ENCODE measurements around the gene PLEKHJ1. TPM values are rescaled to one million over a fixed set of nuclear protein-coding genes. Genes with fewer than 3 reads are reported as not detected.
A peak's percentile ranks its signal among the peaks of the same experiment; 100 is the strongest.

The PLEKHJ1 gene
- total and polyA plus RNA-seq, 2 of the 13 experiments (the other 11 are each of a cell fraction or from before 2014, with no cell fraction given): 70.5 to 130 TPM

- no peak overlapping the region for H2AFZ ChIP-seq (ENCODE audit: low read length)
- H3K36me3 ChIP-seq (replicated peaks in 1 of 2; ENCODE audit: control insufficient read depth in 1 of 2, insufficient read depth in 2 of 2, low read length in 2 of 2): peaks cover 30 to 65% of the 10 kb centered on the region in 2 experiments; a peak in 4 of 5 replicates
- H3K4me2 ChIP-seq (ENCODE audit: low read depth, low read length): no peak overlapping the region
- TF ChIP-seq ZFP1 (CRISPR knock-in tag; IDR thresholded peaks at IDR 0.05) (no peak), AGO2 (optimal IDR thresholded peaks at IDR 0.05; ENCODE audit: low read depth, low read length) (peak; percentile 46), RBM22 (optimal IDR thresholded peaks at IDR 0.05; ENCODE audit: low read length) (peak; percentile 48)
- in situ Hi-C loops (cut with HindIII; ENCODE audit: extremely low pct_ligation_motif_present, low pct_unique_long_range_greater_than_20kb) (no loop called here), intact Hi-C loops (cut with micrococcal nuclease; ENCODE audit: unreplicated experiment) (no loop called here)
- no peaks in the 10 kb centered on the region for H3K9me3 ChIP-seq (ENCODE audit: low read length)
- no peak overlapping the region for H3K4me3 ChIP-seq (replicated peaks in 1 of 3; ENCODE audit: insufficient read depth in 1 of 3, low read depth in 2 of 3, low read length in 3 of 3)
- no peak overlapping the region for H3K27ac ChIP-seq (ENCODE audit: extremely low read length, insufficient read depth, low read length)
- H3K9ac ChIP-seq (ENCODE audit: insufficient read depth, low read depth, low read length): no peak overlapping the region
- no peaks in the 10 kb centered on the region for H3K4me1 ChIP-seq (ENCODE audit: insufficient read depth, low read length)
- 98% methylated on average over 14 of the region's 14 CpGs for WGBS (ENCODE audit: low lambda C conversion rate)
- ChIA-PET CTCF (ENCODE audit: low intra/inter-chr PET ratio, low total read pairs) (no interaction called here), POLR2A (no interaction called here)
- DNase-seq (ENCODE audit: low spot score) (no peak), ATAC-seq (no peak), FAIRE-seq (no peak)
- BruUV-seq (replicated peaks): no TSS peak
- H4K20me1 ChIP-seq (ENCODE audit: insufficient read depth, low read length): no peaks in the 10 kb centered on the region
- no peaks in the 10 kb centered on the region for H3K27me3 ChIP-seq (ENCODE audit: control insufficient read depth in 1 of 2, insufficient read depth in 2 of 2, low read length in 2 of 2)
- H3K79me2 ChIP-seq (ENCODE audit: insufficient read depth, low read length): no peaks in the 10 kb centered on the region
Observed at GRCh38 chr19:2223959-2224358, 12.2 kb downstream of the PLEKHJ1 start.

DNA sequence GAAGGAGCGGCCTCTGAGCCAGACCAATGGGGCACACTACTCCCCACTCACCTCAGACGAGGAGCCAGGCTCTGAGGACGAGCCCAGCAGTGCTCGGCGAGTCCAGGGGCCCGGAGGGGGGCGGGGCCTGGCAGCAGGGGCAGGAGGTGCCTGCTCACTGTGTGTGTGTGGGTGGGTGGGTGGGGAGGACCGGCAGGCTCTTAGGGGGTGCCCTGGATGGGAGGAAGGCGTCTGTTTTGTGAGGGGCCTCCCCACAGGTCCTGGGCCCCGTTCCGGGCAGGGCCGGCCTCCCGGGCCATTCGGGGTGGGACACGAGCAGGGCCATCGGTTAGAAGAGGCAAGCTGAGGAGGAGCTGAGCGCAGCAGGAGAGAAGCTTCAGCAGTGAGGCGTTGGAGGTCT, 12.7 kb downstream of the PLEKHJ1 start:
- TF ChIP-seq CSRNP1 (CRISPR knock-in tag; IDR thresholded peaks at IDR 0.05): no peak
- no peak for TF ChIP-seq ZNF746 (CRISPR knock-in tag; IDR thresholded peaks at IDR 0.05)
- TF ChIP-seq ETS1 (CRISPR knock-in tag; IDR thresholded peaks at IDR 0.05): no peak
- TF ChIP-seq CBX2 (IDR thresholded peaks at IDR 0.05; ENCODE audit: low read depth, low read length): no peak
- TF ChIP-seq CBX2 (CRISPR knock-in tag; IDR thresholded peaks at IDR 0.05; ENCODE audit: low read depth): no peak
- TF ChIP-seq TP53 (CRISPR knock-in tag; conservative IDR thresholded peaks at IDR 0.05): no peak
- H3K9me3 ChIP-seq (ENCODE audit: low read length): no peaks in the 10 kb centered on the region
- WGBS (ENCODE audit: low lambda C conversion rate): 97% methylated on average over 16 of the region's 18 CpGs
- no peak overlapping the region for H2AFZ ChIP-seq (ENCODE audit: low read length)
- H3K4me2 ChIP-seq (ENCODE audit: low read depth, low read length): no peak overlapping the region
- H3K79me2 ChIP-seq (ENCODE audit: insufficient read depth, low read length): no peaks in the 10 kb centered on the region
- in situ Hi-C loops (cut with HindIII; ENCODE audit: extremely low pct_ligation_motif_present, low pct_unique_long_range_greater_than_20kb): no loop called here
- BruUV-seq (replicated peaks): no TSS peak
- no peaks in the 10 kb centered on the region for H3K27me3 ChIP-seq (ENCODE audit: control insufficient read depth in 1 of 2, insufficient read depth in 2 of 2, low read length in 2 of 2)
- FAIRE-seq (no peak), DNase-seq (ENCODE audit: low spot score) (no peak), ATAC-seq (no peak)
- H3K4me3 ChIP-seq (replicated peaks in 1 of 3; ENCODE audit: insufficient read depth in 1 of 3, low read depth in 2 of 3, low read length in 3 of 3): no peak overlapping the region
- no peaks in the 10 kb centered on the region for H3K4me1 ChIP-seq (ENCODE audit: insufficient read depth, low read length)
- no peaks in the 10 kb centered on the region for H4K20me1 ChIP-seq (ENCODE audit: insufficient read depth, low read length)
- no peak overlapping the region for H3K9ac ChIP-seq (ENCODE audit: insufficient read depth, low read depth, low read length)
- intact Hi-C loops (cut with micrococcal nuclease; ENCODE audit: unreplicated experiment): no loop called here
- peaks cover 24 to 59% of the 10 kb centered on the region in 2 experiments; a peak in 4 of 5 replicates for H3K36me3 ChIP-seq (replicated peaks in 1 of 2; ENCODE audit: control insufficient read depth in 1 of 2, insufficient read depth in 2 of 2, low read length in 2 of 2)
- ChIA-PET CTCF (ENCODE audit: low intra/inter-chr PET ratio, low total read pairs) (no interaction called here), POLR2A (no interaction called here)
- no peak overlapping the region for H3K27ac ChIP-seq (ENCODE audit: extremely low read length, insufficient read depth, low read length)
